ENCODE data around the gene G6PC1. TPM values are rescaled to one million over a fixed set of nuclear protein-coding genes. Genes with fewer than 3 reads are reported as not detected.
"Not testable (repeated sequence)": the region's sequence is repeated elsewhere in the genome, so short reads cannot be mapped to it uniquely, and the experiment has no call there.

The G6PC1 gene
- total RNA-seq, 1 donor from 2014 or later, result not detected

- peak in 1 of 2 donors; percentile 25 for DNase-seq (ENCODE audit: low read depth in 2 of 2)
Measured at GRCh38 chr17:42901535-42902229, 1.1 kb downstream of the G6PC1 start.

- DNase-seq (ENCODE audit: low read depth in 2 of 2), result no peak
Measured at GRCh38 chr17:42904110-42904469, 3.5 kb downstream of the G6PC1 start.

DNA sequence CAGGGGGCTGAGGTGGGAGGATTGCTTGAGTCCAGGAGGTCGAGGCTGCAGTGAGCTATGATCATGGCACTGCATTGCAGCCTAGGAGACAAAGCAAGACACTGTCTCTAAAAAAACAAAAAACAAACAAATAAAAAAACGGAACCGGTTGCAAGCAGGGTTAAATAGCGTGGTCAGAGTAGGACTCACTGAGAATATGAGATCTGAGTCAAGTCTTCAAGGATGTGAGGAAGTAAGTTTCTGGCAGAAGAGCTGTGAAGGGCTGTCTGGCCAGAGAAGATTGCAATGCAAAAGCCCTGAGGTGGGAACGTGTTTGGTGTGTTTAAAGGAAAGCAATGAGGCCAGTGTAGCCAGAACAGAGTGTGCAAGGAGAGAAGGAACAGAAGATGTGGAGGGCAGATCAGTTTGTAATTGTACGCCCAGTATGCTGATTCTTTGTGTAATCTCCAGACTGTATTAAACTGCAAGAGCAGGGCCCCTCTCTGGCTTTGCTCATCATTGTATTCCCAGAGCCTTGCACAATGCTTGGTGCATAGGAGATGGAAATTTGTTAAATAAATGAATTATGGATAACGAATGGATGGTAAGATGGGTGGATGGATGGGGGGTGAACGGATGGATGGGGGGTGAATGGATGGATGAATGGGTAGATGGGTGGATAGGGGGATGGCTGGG, 6.3 kb downstream of the G6PC1 start:
- no peak for DNase-seq (ENCODE audit: low read depth in 2 of 2)

DNA sequence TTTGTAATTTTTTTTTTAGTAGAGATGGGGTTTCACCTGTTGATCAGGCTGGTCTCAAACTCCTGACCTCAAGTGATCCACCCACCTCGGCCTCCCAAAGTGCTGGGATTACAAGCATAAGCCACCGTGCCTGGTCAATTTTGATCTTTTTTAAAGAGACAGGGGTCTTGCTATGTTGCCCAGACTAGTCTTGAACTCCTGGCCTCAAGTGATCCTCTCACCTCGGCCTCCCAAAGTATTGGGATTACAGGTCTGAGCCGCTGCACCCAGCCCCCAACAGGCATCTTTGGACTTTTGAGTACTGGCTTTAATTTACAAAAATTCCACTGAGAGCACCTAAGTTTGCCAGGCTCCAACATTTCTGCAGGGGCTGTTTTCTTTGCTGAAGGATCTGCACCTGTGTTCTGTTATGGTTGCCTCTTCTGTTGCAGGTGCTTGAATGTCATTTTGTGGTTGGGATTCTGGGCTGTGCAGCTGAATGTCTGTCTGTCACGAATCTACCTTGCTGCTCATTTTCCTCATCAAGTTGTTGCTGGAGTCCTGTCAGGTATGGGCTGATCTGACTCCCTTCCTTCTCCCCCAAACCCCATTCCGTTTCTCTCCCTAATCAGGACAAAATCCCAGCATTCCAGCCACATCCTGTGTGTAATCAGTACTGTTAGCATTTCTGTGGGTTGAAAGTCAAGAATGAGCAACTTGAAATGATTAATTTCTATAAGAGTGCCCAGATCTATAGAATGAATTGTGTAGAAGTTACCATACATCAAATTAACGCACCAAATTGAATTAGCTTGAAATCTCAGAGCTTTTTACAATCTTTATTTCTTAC, 8.5 kb downstream of the G6PC1 start:
- DNase-seq (ENCODE audit: low read depth in 2 of 2), result no peak

- DNase-seq (ENCODE audit: low read depth in 2 of 2), result no peak
Measured at GRCh38 chr17:42913522-42913921, 12.9 kb downstream of the G6PC1 start.

GRCh38 chr17:42913981-42914617, 13.5 kb downstream of the G6PC1 start:
- no peak for DNase-seq (ENCODE audit: low read depth in 2 of 2)

DNA sequence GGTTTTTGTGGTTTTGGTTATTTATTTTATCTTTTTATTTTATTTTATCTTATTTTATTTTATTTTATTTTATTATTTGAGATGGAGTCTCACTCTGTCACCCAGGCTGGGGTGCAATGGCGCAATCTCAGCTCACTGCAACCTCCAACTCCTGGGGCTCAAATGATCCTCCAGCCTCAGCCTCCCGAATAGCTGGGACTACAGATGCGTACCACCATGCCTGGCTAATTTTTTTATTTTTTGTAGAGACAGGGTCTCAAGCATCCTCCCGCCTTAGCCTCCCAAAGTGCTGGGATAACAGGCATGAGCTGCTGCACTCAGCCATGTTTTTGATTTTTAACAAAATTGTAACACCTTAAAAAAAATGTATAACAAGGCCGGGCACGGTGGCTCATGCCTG, 14.7 kb downstream of the G6PC1 start:
- not testable (repeated sequence) for DNase-seq (ENCODE audit: low read depth in 2 of 2)

GRCh38 chr17:42916388-42917235, 16.0 kb downstream of the G6PC1 start:
- not testable (repeated sequence) for DNase-seq (ENCODE audit: low read depth in 2 of 2)

GRCh38 chr17:42917236-42917603, 16.6 kb downstream of the G6PC1 start:
- peak in 1 of 2 donors; percentile 74 for DNase-seq (ENCODE audit: low read depth in 2 of 2)

GRCh38 chr17:42918902-42919521, 18.4 kb downstream of the G6PC1 start:
- DNase-seq (ENCODE audit: low read depth in 2 of 2), result no peak

DNA sequence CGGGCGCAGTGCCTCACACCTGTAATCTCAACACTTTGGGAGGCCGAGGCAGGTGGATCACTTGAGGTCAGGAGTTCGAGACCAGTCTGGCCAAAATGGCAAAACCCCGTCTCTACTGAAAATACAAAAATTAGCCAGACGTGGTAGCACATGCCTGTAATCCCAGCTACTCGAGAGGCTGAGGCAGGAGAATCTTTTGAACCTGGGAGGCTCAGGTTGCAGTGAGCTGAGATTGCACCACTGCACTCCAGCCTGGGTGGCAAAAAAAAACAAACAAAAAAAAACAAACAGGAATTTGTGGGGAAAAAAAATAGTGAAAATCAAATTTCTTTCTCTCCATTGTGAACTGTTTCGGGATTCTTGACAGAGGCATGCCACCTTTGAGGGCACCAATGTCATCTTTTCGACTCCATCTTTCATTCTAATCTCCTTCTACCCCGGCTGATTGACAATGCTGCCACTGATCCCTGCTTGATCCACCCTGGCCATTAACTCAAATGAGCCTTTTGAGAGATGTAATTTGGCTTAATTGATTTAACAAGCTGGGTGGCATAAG, 19.0 kb downstream of the G6PC1 start:
- DNase-seq (ENCODE audit: low read depth in 2 of 2), result not testable (repeated sequence)

- DNase-seq (ENCODE audit: low read depth in 2 of 2), result no peak
Measured at GRCh38 chr17:42920106-42920900, 19.7 kb downstream of the G6PC1 start.

DNA sequence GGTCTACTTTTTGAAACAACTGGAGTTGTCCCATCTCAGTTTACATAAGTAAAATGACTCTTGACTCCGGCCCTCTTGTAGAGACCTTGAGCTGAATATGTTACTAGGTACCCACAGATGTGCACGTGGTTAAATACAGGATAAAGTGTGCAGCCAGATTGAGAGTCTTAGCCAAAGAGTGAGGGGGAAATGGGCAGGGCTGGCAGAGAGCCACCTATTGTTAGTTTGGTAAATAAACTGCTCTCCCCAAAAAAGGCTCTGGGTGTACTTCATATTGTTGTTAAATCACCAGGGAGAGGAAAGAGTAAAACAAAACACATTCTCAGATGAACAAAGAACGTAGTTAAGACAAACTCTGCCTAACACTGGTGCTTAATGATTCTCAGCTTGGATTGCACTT, 20.3 kb downstream of the G6PC1 start:
- peak; percentile 52 to 89 for DNase-seq (ENCODE audit: low read depth in 2 of 2)

DNA sequence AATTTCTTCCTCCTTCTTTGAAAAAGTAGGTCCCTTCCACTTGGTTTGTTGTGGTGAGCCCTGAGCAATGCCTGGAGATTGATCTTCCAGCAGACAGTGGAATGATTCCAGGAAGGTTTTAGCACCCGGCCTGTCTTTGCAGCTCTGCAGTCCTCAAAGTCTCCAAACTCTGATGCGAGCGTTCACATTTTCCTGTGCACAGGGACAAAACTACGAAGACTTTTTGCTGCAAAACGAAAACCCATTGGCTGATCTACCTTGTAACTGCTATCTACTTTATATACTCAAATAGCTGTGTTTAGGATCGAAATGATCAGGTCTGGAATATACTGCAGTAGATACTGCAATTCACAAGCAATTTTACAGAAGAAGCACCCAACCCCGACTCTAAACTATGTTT, 21.7 kb downstream of the G6PC1 start:
- DNase-seq (ENCODE audit: low read depth in 2 of 2), result no peak

DNA sequence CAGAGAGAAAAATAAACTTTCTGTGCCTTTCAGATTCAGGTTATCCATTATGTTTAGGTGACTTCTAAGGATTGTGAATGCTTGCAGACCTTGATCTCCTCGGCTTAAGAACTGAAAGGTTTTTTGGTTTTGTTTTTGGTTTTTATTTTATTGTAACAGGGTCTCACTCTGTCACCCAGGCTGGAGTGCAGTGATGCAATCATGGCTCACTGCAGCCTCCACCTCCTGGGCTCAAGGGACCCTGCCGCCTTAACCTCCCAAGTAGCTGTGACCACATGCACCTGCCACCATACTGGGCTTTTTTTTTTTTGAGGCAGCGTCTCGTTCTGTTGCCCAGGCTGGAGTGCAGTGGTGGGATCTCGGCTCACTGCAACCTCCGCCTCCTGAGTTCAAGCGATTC, 22.9 kb downstream of the G6PC1 start:
- DNase-seq (ENCODE audit: low read depth in 2 of 2), result not testable (repeated sequence)

- peak in 1 of 2 donors; percentile 26 for DNase-seq (ENCODE audit: low read depth in 2 of 2)
Measured at GRCh38 chr17:42924891-42925290, 24.3 kb downstream of the G6PC1 start.

GRCh38 chr17:42928714-42929496, 28.3 kb downstream of the G6PC1 start:
- peak; percentile 83 to 93 for DNase-seq (ENCODE audit: low read depth in 2 of 2)

GRCh38 chr17:42929497-42929844, 28.9 kb downstream of the G6PC1 start:
- DNase-seq (ENCODE audit: low read depth in 2 of 2), result no peak
